K562 (cell line): Measurements from ENCODE around the gene TIMM50. TPM values are rescaled to one million over a fixed set of nuclear protein-coding genes. Genes with fewer than 3 reads are reported as not detected.
A peak's percentile ranks its signal among the peaks of the same experiment; 100 is the strongest.

ENCODE experiments used
- ATAC-seq: fragments of 200-7000 bp; cut with Tn5 transposase; 3 replicates; pipeline ENCODE4 v1.9.1; 2020; ENCODE audit warnings: moderate library complexity
- BruUV-seq: library from RNA; stranded (reverse); fragments of 400-500 nt; replicated peaks from 2 replicates; lab custom pipeline; 2021; lab: Mats Ljungman, UMichigan
- CTCF ChIA-PET: fragments of 300-600 bp; formaldehyde crosslinking; extraction: SDS; loops from one replicate; lab custom pipeline; 2021; ENCODE audit warnings: low intra/inter-chr PET ratio; lab: Yijun Ruan, JAX
- POLR2A ChIA-PET: fragments of 300-600, 350-650 bp; sonication (Branson Sonifier 250); formaldehyde crosslinking; extraction: SDS; loops from one replicate; lab custom pipeline; 2021; ENCODE audit warnings: antibody characterized with exemption, inconsistent platforms; lab: Yijun Ruan, JAX
- DNase-seq, 4 experiments: peaks; one replicate each; pipeline versions ENCODE4 v3.0.0 to v3.0.0-alpha.2; 2011 to 2018; ENCODE audit warnings: low spot score in 3 of 4, mixed read lengths in 3 of 4; ENCODE audit errors: extremely low read depth in 1 of 4
- FAIRE-seq: peaks from 2 replicates; lab custom pipeline; 2011; peaks lifted over from hg19 to GRCh38; lab: Jason Lieb, UNC
- H2AFZ ChIP-seq: 2 replicates; pipeline ENCODE4 v1.6.0; 2011; ENCODE audit warnings: low read depth, low read length, control low read depth, inconsistent platforms
- H3K27ac ChIP-seq: fragments of 200-600 bp; 3 replicates; pipeline ENCODE4 v1.8.0; 2011; ENCODE audit warnings: low read depth, mild to moderate bottlenecking, control low read depth, inconsistent platforms, low read length, moderate library complexity, mixed read lengths; ENCODE audit errors: extremely low read depth
- H3K27me3 ChIP-seq, 2 experiments: fragments of 300-600 bp in 1 of 2; 2 replicates in 1 of 2; 3 replicates in 1 of 2; pipeline versions ENCODE4 v1.6.0 to v1.8.0; 2011; ENCODE audit warnings: inconsistent platforms in 2 of 2, low read length in 2 of 2, mild to moderate bottlenecking in 1 of 2, mixed read lengths in 1 of 2, moderate library complexity in 1 of 2; ENCODE audit not compliant: control insufficient read depth in 2 of 2, insufficient read depth in 2 of 2
- H3K36me3 ChIP-seq: fragments of 300-600 bp; 3 replicates; pipeline ENCODE4 v1.8.0; 2011; ENCODE audit warnings: mild to moderate bottlenecking, low read length, inconsistent platforms; ENCODE audit not compliant: control insufficient read depth, insufficient read depth
- H3K4me1 ChIP-seq, 2 experiments: fragments of 200-600 bp in 1 of 2; replicated peaks in 1 of 2; 2 replicates in 1 of 2; 3 replicates in 1 of 2; pipeline versions ENCODE4 v1.5.1 to v1.8.0; 2011; ENCODE audit warnings: inconsistent platforms in 2 of 2, low read length in 2 of 2, mild to moderate bottlenecking in 1 of 2, mixed read lengths in 1 of 2, moderate library complexity in 1 of 2; ENCODE audit not compliant: control insufficient read depth in 2 of 2, insufficient read depth in 2 of 2
- H3K4me2 ChIP-seq: 2 replicates; pipeline ENCODE4 v1.6.1; 2011; ENCODE audit warnings: low read length, control low read depth, inconsistent platforms, mixed read lengths; ENCODE audit not compliant: insufficient read depth
- H3K4me3 ChIP-seq: fragments of 200-600 bp; sonication (generic), shearing (Covaris generic); 2 replicates; pipeline ENCODE4 v1.5.1; 2016; ENCODE audit warnings: control low read depth, inconsistent platforms
- H3K79me2 ChIP-seq: fragments of 200-600 bp; 3 replicates; pipeline ENCODE4 v1.8.0; 2011; ENCODE audit warnings: low read length, inconsistent platforms; ENCODE audit not compliant: control insufficient read depth, insufficient read depth
- H3K9ac ChIP-seq, 2 experiments: 2 replicates each; pipeline versions ENCODE4 v1.6.0 to v1.6.1; 2011; ENCODE audit warnings: low read depth in 2 of 2, low read length in 2 of 2, control low read depth in 1 of 2, inconsistent platforms in 1 of 2, mild to moderate bottlenecking in 1 of 2, mixed read lengths in 1 of 2; ENCODE audit not compliant: insufficient read depth in 1 of 2
- H3K9me1 ChIP-seq: one replicate; pipeline ENCODE4 v1.6.0; 2011; ENCODE audit warnings: inconsistent platforms, mild to moderate bottlenecking, low read length, moderate library complexity; ENCODE audit not compliant: control insufficient read depth, insufficient read depth
- H3K9me3 ChIP-seq: replicated peaks from 2 replicates; pipeline ENCODE4 v1.5.1; 2011; ENCODE audit warnings: low read depth, low read length, inconsistent platforms; ENCODE audit not compliant: control insufficient read depth, insufficient read depth
- H4K20me1 ChIP-seq: replicated peaks from 2 replicates; pipeline ENCODE4 v1.6.1; 2011; ENCODE audit warnings: low read length, inconsistent platforms, mixed read lengths; ENCODE audit not compliant: control insufficient read depth, insufficient read depth
- CBFA2T2 ChIP-seq: fragments of 450-650 bp; conservative IDR thresholded peaks from 2 replicates; pipeline ENCODE4 v1.6.1; 2017; ENCODE audit warnings: mild to moderate bottlenecking
- HDAC6 ChIP-seq: IDR thresholded peaks from 2 replicates; pipeline ENCODE4 v1.6.1; 2012; ENCODE audit warnings: low read depth, mild to moderate bottlenecking, control low read depth, inconsistent platforms, low read length, moderate library complexity
- POLR2A ChIP-seq: fragments of 450-650 bp; conservative IDR thresholded peaks from 2 replicates; pipeline ENCODE4 v1.6.1; 2016
- POLR2AphosphoS5 ChIP-seq: IDR thresholded peaks from 2 replicates; pipeline ENCODE4 v1.6.1; 2011; ENCODE audit warnings: mild to moderate bottlenecking, low read depth, low read length, moderate library complexity; ENCODE audit not compliant: control insufficient read depth, insufficient read depth
- POLR2G ChIP-seq: fragments of 200-400 bp; formaldehyde crosslinking; IDR thresholded peaks from 2 replicates; pipeline ENCODE4 v1.6.1; 2017; ENCODE audit warnings: low read depth, mild to moderate bottlenecking, antibody characterized with exemption, low read length, moderate library complexity
- RBFOX2 ChIP-seq: fragments of 200-400 bp; formaldehyde crosslinking; IDR thresholded peaks from 2 replicates; pipeline ENCODE4 v1.6.1; 2017; ENCODE audit warnings: low read depth, mild to moderate bottlenecking, low read length, moderate library complexity
- ZBTB17 ChIP-seq: fragments of 450-650 bp; formaldehyde crosslinking; IDR thresholded peaks from 2 replicates; pipeline ENCODE4 v1.4.0; 2020; ENCODE audit warnings: mild to moderate bottlenecking
- ZNF146 ChIP-seq: IDR thresholded peaks from one replicate; pipeline ENCODE4 v1.6.1; 2018; ENCODE audit warnings: missing compliant biosample characterization; ENCODE audit not compliant: unreplicated experiment
- ZNF263 ChIP-seq: sonication (generic); formaldehyde crosslinking; IDR thresholded peaks from 2 replicates; pipeline ENCODE4 v1.8.0; 2022; ENCODE audit warnings: mild to moderate bottlenecking, missing genetic modification reagents, borderline replicate concordance
- WGBS: fragments of 100-300 bp; shearing (Covaris generic); methylation state at CpG from one replicate; pipeline ENCODE4 v1.1.6; 2016; ENCODE audit warnings: low coverage, mixed read lengths; ENCODE audit not compliant: insufficient coverage; ENCODE audit errors: missing lambda C conversion rate; 5-methylcytosine and 5-hydroxymethylcytosine counted together
- in situ Hi-C: fragments of 300-500 bp; cut with MboI; formaldehyde crosslinking; loops from 4 replicates; pipeline ENCODE4 v1.15.0; 2018; ENCODE audit warnings: inconsistent platforms, mixed read lengths
- intact Hi-C: fragments of 100-400 bp; cut with micrococcal nuclease; formaldehyde crosslinking; loops from 2 replicates; pipeline ENCODE4 v1.14.2; 2022
- polyA plus RNA-seq, 8 experiments: library from polyadenylated mRNA; depleted of rRNA in 4 of 8; stranded (reverse) in 5 of 8; unstranded in 3 of 8; fragments of >200 nt; fragmentation: Nextera tagmentation in 2 of 8; fragmentation: Illumina TruSeq in 1 of 8; extraction: Ambion mirVana in 2 of 8; extraction: Trizol in 1 of 8; gene quantifications; 2 replicates each; pipeline versions ENCODE4 v1.2.1 to v1.2.3, GENCODE V29; 2011 to 2014; ENCODE audit warnings: inconsistent platforms in 1 of 8, missing spikeins in 1 of 8
- total RNA-seq, 7 experiments: library from RNA; depleted of rRNA in 6 of 7; stranded (reverse); fragments of >200 nt in 6 of 7; fragmentation: Illumina TruSeq in 2 of 7; extraction: Trizol in 2 of 7; gene quantifications; 2 replicates each; pipeline versions ENCODE4 v1.2.1 to v1.2.3, GENCODE V29; 2011 to 2021; ENCODE audit warnings: low replicate concordance in 1 of 7
- TF ChIP-seq, protein P1 (sequence below): sonication (generic); formaldehyde crosslinking; IDR thresholded peaks from 2 replicates; pipeline ENCODE4 v1.8.0; 2022; ENCODE audit warnings: mild to moderate bottlenecking, missing genetic modification reagents
- TF ChIP-seq, protein P2 (sequence below): sonication (generic); formaldehyde crosslinking; IDR thresholded peaks from 2 replicates; pipeline ENCODE4 v1.8.0; 2023; ENCODE audit warnings: mild to moderate bottlenecking, missing genetic modification reagents

Gene TIMM50
- total and polyA plus RNA-seq, 9 of the 15 experiments (the other 6 are each of a cell fraction or from before 2014, with no cell fraction given) = 28.3 to 221 (median 170) TPM

DNA sequence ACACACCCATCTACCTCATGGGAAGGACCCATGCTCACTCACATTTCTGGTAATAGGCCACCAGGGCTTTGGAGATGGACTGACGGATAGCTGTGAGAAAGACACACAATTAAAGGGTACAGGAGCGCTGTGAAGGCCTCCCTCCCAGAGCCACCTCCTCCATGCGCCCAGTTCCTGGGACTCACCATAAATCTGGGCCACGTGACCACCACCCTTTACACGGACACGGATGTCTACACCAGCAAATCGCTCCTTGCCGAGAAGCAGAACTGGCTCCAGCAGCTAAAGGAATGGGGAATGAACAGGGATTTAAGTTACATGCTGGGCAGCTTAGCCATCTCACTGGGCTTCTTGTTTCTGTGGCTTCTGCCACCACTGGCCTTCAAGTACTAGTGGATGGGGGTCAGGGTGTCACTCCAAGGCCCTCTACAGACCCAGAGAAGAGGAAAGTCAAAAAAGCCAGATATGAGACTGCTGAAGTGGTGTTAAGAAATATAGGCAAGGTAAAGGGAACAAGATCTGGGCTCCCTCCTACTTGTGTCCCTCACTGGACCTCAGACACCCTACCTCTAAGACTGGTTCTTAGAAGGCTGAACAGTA, 47.1 kb upstream of the TIMM50 start:
- 80% methylated on average over 8 of the region's 8 CpGs for WGBS
- H3K27ac ChIP-seq = peak overlapping the region; percentile 95
- intact Hi-C loops = no loop called here

More for the DNA sequence above, 47.1 kb upstream of the TIMM50 start:
- Histone ChIP-seq H3K4me3 (peak overlapping the region; percentile 100; the same call in 1 of the 2 replicates), H3K27me3 (no peaks in the 10 kb centered on the region), H3K9me3 (no peaks in the 10 kb centered on the region), H3K4me2 (peak overlapping the region; percentile 98), H3K9me1 (no peaks in the 10 kb centered on the region), H3K79me2 (peaks cover 32% of the 10 kb centered on the region), H3K36me3 (peaks cover 37% of the 10 kb centered on the region), H3K4me1 (peaks cover 28 to 33% of the 10 kb centered on the region in 2 experiments), H2AFZ (no peak overlapping the region), H3K9ac (peak overlapping the region; percentile 89 to 99; a peak in 3 of 4 replicates), H4K20me1 (peaks cover 21% of the 10 kb centered on the region)
- peak; percentile 26; the same call in 1 of the 2 replicates for TF ChIP-seq POLR2A
- TF ChIP-seq ZNF263 (CRISPR knock-in tag) = no peak
- peak; percentile 18; the same call in 1 of the 2 replicates for TF ChIP-seq POLR2AphosphoS5
- TF ChIP-seq, protein P1, sequence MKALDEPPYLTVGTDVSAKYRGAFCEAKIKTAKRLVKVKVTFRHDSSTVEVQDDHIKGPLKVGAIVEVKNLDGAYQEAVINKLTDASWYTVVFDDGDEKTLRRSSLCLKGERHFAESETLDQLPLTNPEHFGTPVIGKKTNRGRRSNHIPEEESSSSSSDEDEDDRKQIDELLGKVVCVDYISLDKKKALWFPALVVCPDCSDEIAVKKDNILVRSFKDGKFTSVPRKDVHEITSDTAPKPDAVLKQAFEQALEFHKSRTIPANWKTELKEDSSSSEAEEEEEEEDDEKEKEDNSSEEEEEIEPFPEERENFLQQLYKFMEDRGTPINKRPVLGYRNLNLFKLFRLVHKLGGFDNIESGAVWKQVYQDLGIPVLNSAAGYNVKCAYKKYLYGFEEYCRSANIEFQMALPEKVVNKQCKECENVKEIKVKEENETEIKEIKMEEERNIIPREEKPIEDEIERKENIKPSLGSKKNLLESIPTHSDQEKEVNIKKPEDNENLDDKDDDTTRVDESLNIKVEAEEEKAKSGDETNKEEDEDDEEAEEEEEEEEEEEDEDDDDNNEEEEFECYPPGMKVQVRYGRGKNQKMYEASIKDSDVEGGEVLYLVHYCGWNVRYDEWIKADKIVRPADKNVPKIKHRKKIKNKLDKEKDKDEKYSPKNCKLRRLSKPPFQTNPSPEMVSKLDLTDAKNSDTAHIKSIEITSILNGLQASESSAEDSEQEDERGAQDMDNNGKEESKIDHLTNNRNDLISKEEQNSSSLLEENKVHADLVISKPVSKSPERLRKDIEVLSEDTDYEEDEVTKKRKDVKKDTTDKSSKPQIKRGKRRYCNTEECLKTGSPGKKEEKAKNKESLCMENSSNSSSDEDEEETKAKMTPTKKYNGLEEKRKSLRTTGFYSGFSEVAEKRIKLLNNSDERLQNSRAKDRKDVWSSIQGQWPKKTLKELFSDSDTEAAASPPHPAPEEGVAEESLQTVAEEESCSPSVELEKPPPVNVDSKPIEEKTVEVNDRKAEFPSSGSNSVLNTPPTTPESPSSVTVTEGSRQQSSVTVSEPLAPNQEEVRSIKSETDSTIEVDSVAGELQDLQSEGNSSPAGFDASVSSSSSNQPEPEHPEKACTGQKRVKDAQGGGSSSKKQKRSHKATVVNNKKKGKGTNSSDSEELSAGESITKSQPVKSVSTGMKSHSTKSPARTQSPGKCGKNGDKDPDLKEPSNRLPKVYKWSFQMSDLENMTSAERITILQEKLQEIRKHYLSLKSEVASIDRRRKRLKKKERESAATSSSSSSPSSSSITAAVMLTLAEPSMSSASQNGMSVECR = 0 out of 2 replicates have a peak, but pooled peaks have one; percentile 16
- no peak for TF ChIP-seq CBFA2T2
- 0 out of 2 replicates have a peak, but pooled peaks have one; percentile 36 for TF ChIP-seq POLR2G
- no peak for TF ChIP-seq ZNF146
- no peak for TF ChIP-seq HDAC6
- no peak for TF ChIP-seq ZBTB17 (CRISPR knock-in tag)
- peak; percentile 77 for TF ChIP-seq RBFOX2
- TF ChIP-seq, protein P2, sequence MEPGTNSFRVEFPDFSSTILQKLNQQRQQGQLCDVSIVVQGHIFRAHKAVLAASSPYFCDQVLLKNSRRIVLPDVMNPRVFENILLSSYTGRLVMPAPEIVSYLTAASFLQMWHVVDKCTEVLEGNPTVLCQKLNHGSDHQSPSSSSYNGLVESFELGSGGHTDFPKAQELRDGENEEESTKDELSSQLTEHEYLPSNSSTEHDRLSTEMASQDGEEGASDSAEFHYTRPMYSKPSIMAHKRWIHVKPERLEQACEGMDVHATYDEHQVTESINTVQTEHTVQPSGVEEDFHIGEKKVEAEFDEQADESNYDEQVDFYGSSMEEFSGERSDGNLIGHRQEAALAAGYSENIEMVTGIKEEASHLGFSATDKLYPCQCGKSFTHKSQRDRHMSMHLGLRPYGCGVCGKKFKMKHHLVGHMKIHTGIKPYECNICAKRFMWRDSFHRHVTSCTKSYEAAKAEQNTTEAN (CRISPR knock-in tag) = no peak
- ATAC-seq = no peak
- in situ Hi-C loops = no loop called here
- no TSS peak for BruUV-seq
- no peak for DNase-seq
- no peak for FAIRE-seq
- ChIA-PET POLR2A (interaction anchor here (0.6 to 6.2 kb wide), 10 partner anchors 10 to 760 kb away, joined by 3 to 141 read pairs (median 4); partner anchors contain the start of gene SUPT5H), CTCF (no interaction called here)
